Tibial nerve (tissue), 4 donors: Measurements from ENCODE around the gene ATMIN.

Source experiments
- EP300 ChIP-seq, 2 donors: sonication (generic); formaldehyde crosslinking; IDR thresholded peaks; one replicate each; pipeline ENCODE4 v1.6.1; 2017; ENCODE audit warnings: antibody characterized with exemption in 2 of 2, mild to moderate bottlenecking in 1 of 2
- POLR2A ChIP-seq, 2 donors: fragments of 450-650 bp; IDR thresholded peaks; one replicate each; pipeline ENCODE4 v1.6.1; 2017; ENCODE audit warnings: antibody characterized with exemption in 2 of 2, mild to moderate bottlenecking in 2 of 2, moderate library complexity in 2 of 2
- TF ChIP-seq, protein P1 (sequence below), 5 experiments: fragments of 200-600 bp in 3 of 5; fragments of 450-650 bp in 2 of 5; sonication (generic) in 3 of 5; IDR thresholded peaks; one replicate each; pipeline ENCODE4 v1.5.1; 2016 to 2019; ENCODE audit warnings: antibody characterized with exemption in 5 of 5, mild to moderate bottlenecking in 3 of 5, moderate library complexity in 2 of 5

DNA sequence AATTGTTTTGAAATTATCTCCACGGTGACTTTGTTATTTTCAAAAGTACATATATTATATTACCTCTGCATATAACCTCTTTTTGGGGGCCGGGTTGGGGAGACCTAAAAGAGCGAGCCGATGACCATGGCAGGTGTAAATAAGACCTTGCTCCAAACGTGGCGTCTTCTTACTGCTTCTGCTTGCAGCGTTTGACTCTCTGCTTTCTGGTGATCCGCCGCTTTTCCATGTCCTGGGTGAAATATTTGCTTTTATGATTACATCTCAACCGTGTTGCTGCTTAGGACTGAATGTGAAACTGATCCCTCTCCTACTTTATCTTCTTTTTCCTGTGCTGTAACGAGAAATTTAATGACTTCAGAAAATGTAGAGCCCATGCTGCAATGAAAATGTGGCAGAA, 18.1 kb downstream of the ATMIN start:
- TF ChIP-seq, protein P1, sequence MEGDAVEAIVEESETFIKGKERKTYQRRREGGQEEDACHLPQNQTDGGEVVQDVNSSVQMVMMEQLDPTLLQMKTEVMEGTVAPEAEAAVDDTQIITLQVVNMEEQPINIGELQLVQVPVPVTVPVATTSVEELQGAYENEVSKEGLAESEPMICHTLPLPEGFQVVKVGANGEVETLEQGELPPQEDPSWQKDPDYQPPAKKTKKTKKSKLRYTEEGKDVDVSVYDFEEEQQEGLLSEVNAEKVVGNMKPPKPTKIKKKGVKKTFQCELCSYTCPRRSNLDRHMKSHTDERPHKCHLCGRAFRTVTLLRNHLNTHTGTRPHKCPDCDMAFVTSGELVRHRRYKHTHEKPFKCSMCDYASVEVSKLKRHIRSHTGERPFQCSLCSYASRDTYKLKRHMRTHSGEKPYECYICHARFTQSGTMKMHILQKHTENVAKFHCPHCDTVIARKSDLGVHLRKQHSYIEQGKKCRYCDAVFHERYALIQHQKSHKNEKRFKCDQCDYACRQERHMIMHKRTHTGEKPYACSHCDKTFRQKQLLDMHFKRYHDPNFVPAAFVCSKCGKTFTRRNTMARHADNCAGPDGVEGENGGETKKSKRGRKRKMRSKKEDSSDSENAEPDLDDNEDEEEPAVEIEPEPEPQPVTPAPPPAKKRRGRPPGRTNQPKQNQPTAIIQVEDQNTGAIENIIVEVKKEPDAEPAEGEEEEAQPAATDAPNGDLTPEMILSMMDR (IDR thresholded peaks at IDR 0.05), result no peak
- TF ChIP-seq POLR2A (IDR thresholded peaks at IDR 0.05) (no peak), EP300 (IDR thresholded peaks at IDR 0.05) (no peak)
